SK-N-SH (cell line): ENCODE measurements around the gene RNF112. TPM values are rescaled to one million over a fixed set of nuclear protein-coding genes. Genes with fewer than 3 reads are reported as not detected.

Source experiments
- CTCF ChIA-PET: fragments of 300-600, 350-600 bp; formaldehyde crosslinking; extraction: SDS; loops from one replicate; lab custom pipeline; 2021; lab: Yijun Ruan, JAX
- POLR2A ChIA-PET: fragments of 350-600 bp; sonication (Branson Sonifier 250); formaldehyde crosslinking; extraction: SDS; loops from one replicate; lab custom pipeline; 2020; ENCODE audit warnings: antibody characterized with exemption, inconsistent platforms; lab: Yijun Ruan, JAX
- DNase-seq: peaks from one replicate; pipeline ENCODE4 v3.0.0; 2012
- H2AFZ ChIP-seq: fragments of 200-600 bp; sonication (generic); 2 replicates; pipeline ENCODE4 v1.8.1; 2016; ENCODE audit warnings: antibody characterized with exemption, mild to moderate bottlenecking, low read depth
- H3F3A ChIP-seq: fragments of 200-600 bp; sonication (generic); replicated peaks from 2 replicates; pipeline ENCODE3; 2016; ENCODE audit warnings: antibody characterized with exemption, mild to moderate bottlenecking; ENCODE audit not compliant: insufficient read depth
- H3K27ac ChIP-seq, 2 experiments: fragments of 200-500 bp in 1 of 2; fragments of 200-600 bp in 1 of 2; sonication (Bioruptor generic) in 1 of 2; sonication (generic), shearing (Covaris generic) in 1 of 2; 2 replicates each; pipeline versions ENCODE4 v1.5.1 to v1.6.1; 2014 to 2016; ENCODE audit warnings: low read depth in 2 of 2, inconsistent platforms in 1 of 2, low read length in 1 of 2, mild to moderate bottlenecking in 1 of 2, mixed read lengths in 1 of 2
- H3K27me3 ChIP-seq: fragments of 200-600 bp; sonication (generic), shearing (Covaris generic); 2 replicates; pipeline ENCODE4 v1.6.1; 2016; ENCODE audit warnings: mixed run types; ENCODE audit not compliant: insufficient read depth
- H3K36me3 ChIP-seq, 2 experiments: fragments of 200-500 bp in 1 of 2; fragments of 200-600 bp in 1 of 2; sonication (Bioruptor generic) in 1 of 2; sonication (generic) in 1 of 2; replicated peaks in 1 of 2; 2 replicates each; pipeline versions ENCODE3 to v1.5.1; 2014 to 2016; ENCODE audit warnings: low read length in 1 of 2, mild to moderate bottlenecking in 1 of 2; ENCODE audit not compliant: insufficient read depth in 2 of 2, control insufficient read depth in 1 of 2
- H3K4me1 ChIP-seq, 2 experiments: fragments of 200-500 bp in 1 of 2; fragments of 200-600 bp in 1 of 2; sonication (Bioruptor generic) in 1 of 2; sonication (generic), shearing (Covaris generic) in 1 of 2; 2 replicates each; pipeline versions ENCODE4 v1.5.1 to v1.6.1; 2014 to 2016; ENCODE audit warnings: low read depth in 1 of 2, low read length in 1 of 2, mixed run types in 1 of 2; ENCODE audit not compliant: insufficient read depth in 2 of 2, control insufficient read depth in 1 of 2
- H3K4me2 ChIP-seq: fragments of 200-600 bp; sonication (generic), shearing (Covaris generic); 2 replicates; pipeline ENCODE4 v1.6.1; 2017; ENCODE audit warnings: mixed run types
- H3K4me3 ChIP-seq, 2 experiments: fragments of 200-500 bp in 1 of 2; fragments of 200-600 bp in 1 of 2; sonication (Bioruptor generic) in 1 of 2; sonication (generic), shearing (Covaris generic) in 1 of 2; 2 replicates each; pipeline versions ENCODE4 v1.5.1 to v1.8.1; 2014 to 2016; ENCODE audit warnings: low read depth in 2 of 2, inconsistent platforms in 1 of 2, low read length in 1 of 2, mild to moderate bottlenecking in 1 of 2, mixed read lengths in 1 of 2, moderate library complexity in 1 of 2
- H3K79me2 ChIP-seq: fragments of 200-600 bp; sonication (generic); 2 replicates; pipeline ENCODE4 v1.8.1; 2017; ENCODE audit warnings: mild to moderate bottlenecking; ENCODE audit not compliant: insufficient read depth
- H3K9ac ChIP-seq: fragments of 200-600 bp; sonication (generic); 2 replicates; pipeline ENCODE4 v1.6.1; 2017; ENCODE audit warnings: mixed run types
- H3K9me2 ChIP-seq: fragments of 200-600 bp; sonication (generic); 2 replicates; pipeline ENCODE4 v1.6.1; 2017; ENCODE audit warnings: mixed run types
- H3K9me3 ChIP-seq: fragments of 200-600 bp; sonication (generic); 2 replicates; pipeline ENCODE4 v1.6.1; 2017; ENCODE audit warnings: mixed run types, mild to moderate bottlenecking, moderate library complexity
- H4K20me1 ChIP-seq: fragments of 200-600 bp; sonication (generic); 2 replicates; pipeline ENCODE4 v1.6.1; 2017; ENCODE audit warnings: mild to moderate bottlenecking, mixed run types; ENCODE audit not compliant: insufficient read depth
- CHD2 ChIP-seq: fragments of 150-350 bp; IDR thresholded peaks from 2 replicates; pipeline ENCODE4 v1.6.1; 2018; ENCODE audit warnings: low read length; ENCODE audit not compliant: partially characterized antibody
- CTCF ChIP-seq: fragments of 200-600 bp; sonication (generic); IDR thresholded peaks from 2 replicates; pipeline ENCODE4 v1.6.1; 2017; ENCODE audit warnings: antibody characterized with exemption, mild to moderate bottlenecking, moderate library complexity
- ELF1 ChIP-seq: IDR thresholded peaks from 2 replicates; pipeline ENCODE4 v1.4.0; 2012
- EP300 ChIP-seq, 2 experiments: IDR thresholded peaks; 2 replicates each; pipeline versions ENCODE4 v1.4.0 to v1.6.1; 2012; ENCODE audit warnings: borderline replicate concordance in 1 of 2, low read depth in 1 of 2, low read length in 1 of 2
- EZH2phosphoT487 ChIP-seq: fragments of 200-600 bp; sonication (generic); IDR thresholded peaks from 2 replicates; pipeline ENCODE4 v1.6.1; 2017; ENCODE audit warnings: low read depth, mixed run types, mild to moderate bottlenecking, antibody characterized with exemption, moderate library complexity, borderline replicate concordance
- FOSL2 ChIP-seq: IDR thresholded peaks from 2 replicates; pipeline ENCODE4 v1.4.0; 2012; ENCODE audit warnings: low read depth, mild to moderate bottlenecking, moderate library complexity, borderline replicate concordance
- FOXJ3 ChIP-seq: sonication (generic); formaldehyde crosslinking; IDR thresholded peaks from 2 replicates; pipeline ENCODE4 v1.5.1; 2020; ENCODE audit warnings: mild to moderate bottlenecking, missing genetic modification reagents
- FOXM1 ChIP-seq: IDR thresholded peaks from 2 replicates; pipeline ENCODE4 v1.4.0; 2012; ENCODE audit warnings: low read depth, mild to moderate bottlenecking
- GABPA ChIP-seq: IDR thresholded peaks from 2 replicates; pipeline ENCODE4 v1.4.0; 2012; ENCODE audit warnings: low read depth, mild to moderate bottlenecking
- IRF3 ChIP-seq: fragments of 150-350 bp; IDR thresholded peaks from 2 replicates; pipeline ENCODE4 v1.6.1; 2016; ENCODE audit warnings: mild to moderate bottlenecking, low read depth, low read length
- JUND ChIP-seq: IDR thresholded peaks from 2 replicates; pipeline ENCODE4 v1.4.0; 2012
- MAX ChIP-seq: IDR thresholded peaks from 2 replicates; pipeline ENCODE4 v1.4.0; 2012; ENCODE audit warnings: low read depth
- MEF2A ChIP-seq: IDR thresholded peaks from 2 replicates; pipeline ENCODE4 v1.4.0; 2012; ENCODE audit warnings: low read depth, borderline replicate concordance
- MXI1 ChIP-seq: IDR thresholded peaks from 2 replicates; pipeline ENCODE4 v1.6.1; 2012; ENCODE audit warnings: mild to moderate bottlenecking, low read depth, low read length, improper control_type of control experiment
- NRF1 ChIP-seq: IDR thresholded peaks from 2 replicates; pipeline ENCODE4 v1.6.1; 2012; ENCODE audit warnings: low read depth, mild to moderate bottlenecking, low read length
- PBX3 ChIP-seq: IDR thresholded peaks from 2 replicates; pipeline ENCODE4; 2012
- POLR2AphosphoS5 ChIP-seq: IDR thresholded peaks from 2 replicates; pipeline ENCODE4 v1.6.1; 2012; ENCODE audit warnings: low read depth, low read length
- RAD21 ChIP-seq: IDR thresholded peaks from 2 replicates; pipeline ENCODE4 v1.6.1; 2012; ENCODE audit warnings: mild to moderate bottlenecking, low read length
- RCOR1 ChIP-seq: fragments of 150-350 bp; IDR thresholded peaks from 2 replicates; pipeline ENCODE4 v1.6.1; 2017; ENCODE audit warnings: antibody characterized with exemption, low read length
- RFX5 ChIP-seq: IDR thresholded peaks from 2 replicates; pipeline ENCODE4 v1.6.1; 2012; ENCODE audit warnings: mild to moderate bottlenecking, improper control_type of control experiment, low read length
- RXRA ChIP-seq: IDR thresholded peaks from 2 replicates; pipeline ENCODE4 v1.4.0; 2012; ENCODE audit warnings: low read depth, mild to moderate bottlenecking, borderline replicate concordance
- SIN3A ChIP-seq: IDR thresholded peaks from 2 replicates; pipeline ENCODE4 v1.6.1; 2012; ENCODE audit warnings: low read depth, mild to moderate bottlenecking, low read length, moderate library complexity, borderline replicate concordance
- SMC3 ChIP-seq: IDR thresholded peaks from 2 replicates; pipeline ENCODE4 v1.6.1; 2012; ENCODE audit warnings: low read depth, low read length, improper control_type of control experiment
- TAF1 ChIP-seq: IDR thresholded peaks from 2 replicates; pipeline ENCODE4 v1.6.1; 2012; ENCODE audit warnings: low read depth, mild to moderate bottlenecking, low read length, moderate library complexity, borderline replicate concordance
- TCF12 ChIP-seq: IDR thresholded peaks from 2 replicates; pipeline ENCODE4 v1.4.0; 2012
- TEAD4 ChIP-seq: IDR thresholded peaks from 2 replicates; pipeline ENCODE4 v1.4.0; 2012; ENCODE audit warnings: mild to moderate bottlenecking, borderline replicate concordance; ENCODE audit not compliant: insufficient read depth
- USF2 ChIP-seq: fragments of 150-350 bp; IDR thresholded peaks from 2 replicates; pipeline ENCODE4 v1.6.1; 2017; ENCODE audit warnings: antibody characterized with exemption, low read length, low read depth, borderline replicate concordance
- YY1 ChIP-seq: IDR thresholded peaks from 2 replicates; pipeline ENCODE4 v1.4.0; 2012; ENCODE audit warnings: low read depth, mild to moderate bottlenecking
- WGBS: methylation state at CpG from one replicate; pipeline ENCODE4 v1.1.6; 2017; ENCODE audit warnings: low lambda C conversion rate; 5-methylcytosine and 5-hydroxymethylcytosine counted together
- polyA plus RNA-seq, 3 experiments: library from polyadenylated mRNA; depleted of rRNA; stranded (reverse); fragments of >200 nt; gene quantifications; 2 replicates each; pipeline ENCODE4 v1.2.3, GENCODE V29; 2012

RNF112 gene
- polyA plus RNA-seq, 1 of the 3 experiments (the other 2 are of a cell fraction), result 22.6 TPM

GRCh38 chr17:19362277-19363113, 48.5 kb upstream of the RNF112 start, which contains the start of gene B9D1:
TSS of gene B9D1 (minus strand) at chr17:19362723. CDS start at chr17:19362569, 154 bp downstream.
- WGBS, result 2% methylated on average over 40 of the region's 83 CpGs
- peak; percentile 99 for DNase-seq
- TF ChIP-seq MEF2A (no peak), TAF1 (peak; percentile 14; the same call in 1 of the 2 replicates), SIN3A (no peak), RXRA (no peak), RFX5 (peak; percentile 97), ELF1 (no peak), CTCF (peak; percentile 89), SMC3 (peak; percentile 98), FOSL2 (peak; percentile 8; the same call in 1 of the 2 replicates), FOXJ3 (no peak), RCOR1 (no peak), EZH2phosphoT487 (no peak), POLR2AphosphoS5 (0 out of 2 replicates have a peak, but pooled peaks have one; percentile 8), GABPA (no peak), PBX3 (no peak), RAD21 (peak; percentile 97), USF2 (no peak), TEAD4 (no peak), EP300 (IDR thresholded peaks at IDR 0.05; ENCODE audit: borderline replicate concordance in 1 of 2, low read depth in 1 of 2, low read length in 1 of 2) (no peak; a peak in 1 of 4 replicates), CHD2 (no peak), TCF12 (no peak), NRF1 (peak; percentile 93), MAX (peak; percentile 75), JUND (no peak; the same call in 1 of the 2 replicates), IRF3 (no peak), MXI1 (peak; percentile 98), FOXM1 (no peak), YY1 (peak; percentile 52; the same call in 1 of the 2 replicates)

More at GRCh38 chr17:19362277-19363113, 48.5 kb upstream of the RNF112 start, which contains the start of gene B9D1:
- Histone ChIP-seq H4K20me1 (no peaks in the 10 kb centered on the region), H3K9me2 (no peaks in the 10 kb centered on the region), H3K4me1 (peaks cover 13 to 32% of the 10 kb centered on the region in 2 experiments; a peak in 2 of 4 replicates), H3K4me2 (peak within 1 kb of the TSS; percentile 85), H3K36me3 (peaks cover 0 to 7% of the 10 kb centered on the region in 2 experiments), H3K9ac (peak within 1 kb of the TSS; percentile 82), H3K9me3 (no peaks in the 10 kb centered on the region), H2AFZ (peak within 1 kb of the TSS; percentile 83), H3K27me3 (no peaks in the 10 kb centered on the region), H3F3A (peaks cover 7% of the 10 kb centered on the region), H3K4me3 (peak within 1 kb of the TSS; percentile 72 to 75), H3K27ac (peak within 1 kb of the TSS; percentile 83 to 88), H3K79me2 (peaks cover 8% of the 10 kb centered on the region)
- CTCF ChIA-PET, result interaction anchor here (0.5 to 12.0 kb wide), 68 partner anchors 8 to 439 kb away, joined by 3 to 305 read pairs (median 6); partner anchors contain the start of genes ALDH3A2, MAPK7, MFAP4 and RNF112
- POLR2A ChIA-PET, result interaction anchor here (0.8 to 2.3 kb wide), 4 partner anchors 15 to 400 kb away, joined by 3 to 15 read pairs (median 12); partner anchors contain the start of genes MAPK7 and MFAP4
